Measurements from ENCODE around the gene BRAF.
A peak's percentile ranks its signal among the peaks of the same experiment; 100 is the strongest.
"Not testable (repeated sequence)": the region's sequence is repeated elsewhere in the genome, so short reads cannot be mapped to it uniquely, and the experiment has no call there.

Gene BRAF

GRCh38 chr7:140889150-140889549 is 35.6 kb downstream of the BRAF start:
- in situ Hi-C loops (cut with HindIII; ENCODE audit: low pct_ligation_motif_present, low pct_unique_long_range_greater_than_20kb, low sequenced_read_pairs): no loop called here
- DNase-seq: no peak

GRCh38 chr7:140888087-140888486 is 36.6 kb downstream of the BRAF start:
- DNase-seq: no peak
- in situ Hi-C loops (cut with HindIII; ENCODE audit: low pct_ligation_motif_present, low pct_unique_long_range_greater_than_20kb, low sequenced_read_pairs): no loop called here

GRCh38 chr7:140885735-140886334 is 38.9 kb downstream of the BRAF start:
- DNase-seq: no peak
- in situ Hi-C loops (cut with HindIII; ENCODE audit: low pct_ligation_motif_present, low pct_unique_long_range_greater_than_20kb, low sequenced_read_pairs): no loop called here

- in situ Hi-C loops (cut with HindIII; ENCODE audit: low pct_ligation_motif_present, low pct_unique_long_range_greater_than_20kb, low sequenced_read_pairs): no loop called here
- DNase-seq: no peak
These were observed 41.4 kb downstream of the BRAF start for GRCh38 chr7:140883378-140883777.

GRCh38 chr7:140882834-140883233 is 41.9 kb downstream of the BRAF start:
- in situ Hi-C loops (cut with HindIII; ENCODE audit: low pct_ligation_motif_present, low pct_unique_long_range_greater_than_20kb, low sequenced_read_pairs); DNase-seq: not testable (repeated sequence)

- peak; percentile 15 for DNase-seq
- in situ Hi-C loops (cut with HindIII; ENCODE audit: low pct_ligation_motif_present, low pct_unique_long_range_greater_than_20kb, low sequenced_read_pairs): no loop called here
These were observed 43.1 kb downstream of the BRAF start for GRCh38 chr7:140881507-140882228.

GRCh38 chr7:140877249-140877524 is 47.5 kb downstream of the BRAF start:
- in situ Hi-C loops (cut with HindIII; ENCODE audit: low pct_ligation_motif_present, low pct_unique_long_range_greater_than_20kb, low sequenced_read_pairs): no loop called here
- peak; percentile 13 for DNase-seq

GRCh38 chr7:140876519-140877248 is 48.0 kb downstream of the BRAF start:
- peak; percentile 79 for DNase-seq
- in situ Hi-C loops (cut with HindIII; ENCODE audit: low pct_ligation_motif_present, low pct_unique_long_range_greater_than_20kb, low sequenced_read_pairs): no loop called here

- in situ Hi-C loops (cut with HindIII; ENCODE audit: low pct_ligation_motif_present, low pct_unique_long_range_greater_than_20kb, low sequenced_read_pairs): no loop called here
- no peak for DNase-seq
These were observed 51.3 kb downstream of the BRAF start for GRCh38 chr7:140873434-140873833.

GRCh38 chr7:140870003-140870402 is 54.7 kb downstream of the BRAF start:
- in situ Hi-C loops (cut with HindIII; ENCODE audit: low pct_ligation_motif_present, low pct_unique_long_range_greater_than_20kb, low sequenced_read_pairs): no loop called here

GRCh38 chr7:140869430-140869829 is 55.3 kb downstream of the BRAF start:
- DNase-seq: no peak
- in situ Hi-C loops (cut with HindIII; ENCODE audit: low pct_ligation_motif_present, low pct_unique_long_range_greater_than_20kb, low sequenced_read_pairs): no loop called here

More at GRCh38 chr7:140870003-140870402, 54.7 kb downstream of the BRAF start:
- no peak for DNase-seq

GRCh38 chr7:140867467-140868462 is 57.0 kb downstream of the BRAF start:
- no peak for DNase-seq
- in situ Hi-C loops (cut with HindIII; ENCODE audit: low pct_ligation_motif_present, low pct_unique_long_range_greater_than_20kb, low sequenced_read_pairs): no loop called here

GRCh38 chr7:140866926-140867325 is 57.8 kb downstream of the BRAF start:
- in situ Hi-C loops (cut with HindIII; ENCODE audit: low pct_ligation_motif_present, low pct_unique_long_range_greater_than_20kb, low sequenced_read_pairs): no loop called here
- no peak for DNase-seq

- no peak for DNase-seq
- in situ Hi-C loops (cut with HindIII; ENCODE audit: low pct_ligation_motif_present, low pct_unique_long_range_greater_than_20kb, low sequenced_read_pairs): no loop called here
These were observed 60.0 kb downstream of the BRAF start for GRCh38 chr7:140864732-140865131.

- in situ Hi-C loops (cut with HindIII; ENCODE audit: low pct_ligation_motif_present, low pct_unique_long_range_greater_than_20kb, low sequenced_read_pairs): no loop called here
- DNase-seq: no peak
These were observed 60.9 kb downstream of the BRAF start for GRCh38 chr7:140863867-140864266.

- in situ Hi-C loops (cut with HindIII; ENCODE audit: low pct_ligation_motif_present, low pct_unique_long_range_greater_than_20kb, low sequenced_read_pairs): no loop called here
- no peak for DNase-seq
These were observed 61.5 kb downstream of the BRAF start for GRCh38 chr7:140863184-140863583.

- in situ Hi-C loops (cut with HindIII; ENCODE audit: low pct_ligation_motif_present, low pct_unique_long_range_greater_than_20kb, low sequenced_read_pairs): no loop called here
- DNase-seq: no peak
These were observed 67.7 kb downstream of the BRAF start for GRCh38 chr7:140857048-140857447.

GRCh38 chr7:140841166-140841715 is 83.5 kb downstream of the BRAF start:
- in situ Hi-C loops (cut with HindIII; ENCODE audit: low pct_ligation_motif_present, low pct_unique_long_range_greater_than_20kb, low sequenced_read_pairs): no loop called here
- no peak for DNase-seq
